ENCODE data around the gene F8A2. TPM values are rescaled to one million over a fixed set of nuclear protein-coding genes. Genes with fewer than 3 reads are reported as not detected.
"Not testable (repeated sequence)": the region's sequence is repeated elsewhere in the genome, so short reads cannot be mapped to it uniquely, and the experiment has no call there.

F8A2 gene
- total RNA-seq (2014; rRNA removed; shearing (Covaris generic)) (not detected in 2 replicates), polyA plus RNA-seq (2016; fragmentation: Nextera tagmentation; extraction: Ambion mirVana) (not detected in 2 replicates)

GRCh38 chrX:155381843-155382528, at the start of gene F8A2:
Gene F8A2, plus strand, starts transcription at chrX:155382095. Its CDS starts 20 bp downstream, at chrX:155382115.
- H3K27ac ChIP-seq; H3K4me1 ChIP-seq (ENCODE audit: insufficient read depth); DNase-seq; H3K9ac ChIP-seq; H3K27me3 ChIP-seq (replicated peaks; ENCODE audit: insufficient read depth); H3K79me2 ChIP-seq (ENCODE audit: insufficient read depth); H4K20me1 ChIP-seq (ENCODE audit: insufficient read depth); in situ Hi-C loops (cut with MboI); H3K9me2 ChIP-seq (ENCODE audit: insufficient read depth); H2AFZ ChIP-seq; H3K36me3 ChIP-seq (ENCODE audit: low read depth); H3F3A ChIP-seq (ENCODE audit: insufficient read depth); H3K4me2 ChIP-seq (ENCODE audit: unreplicated experiment); H3K4me3 ChIP-seq; H3K9me3 ChIP-seq (ENCODE audit: low read depth): not testable (repeated sequence)
- no CpG with 5 or more reads among the region's 90 CpGs for WGBS, 2 experiments (ENCODE audit: low coverage in 1 of 2, low lambda C conversion rate in 2 of 2, missing lambda C conversion rate in 2 of 2)

DNA sequence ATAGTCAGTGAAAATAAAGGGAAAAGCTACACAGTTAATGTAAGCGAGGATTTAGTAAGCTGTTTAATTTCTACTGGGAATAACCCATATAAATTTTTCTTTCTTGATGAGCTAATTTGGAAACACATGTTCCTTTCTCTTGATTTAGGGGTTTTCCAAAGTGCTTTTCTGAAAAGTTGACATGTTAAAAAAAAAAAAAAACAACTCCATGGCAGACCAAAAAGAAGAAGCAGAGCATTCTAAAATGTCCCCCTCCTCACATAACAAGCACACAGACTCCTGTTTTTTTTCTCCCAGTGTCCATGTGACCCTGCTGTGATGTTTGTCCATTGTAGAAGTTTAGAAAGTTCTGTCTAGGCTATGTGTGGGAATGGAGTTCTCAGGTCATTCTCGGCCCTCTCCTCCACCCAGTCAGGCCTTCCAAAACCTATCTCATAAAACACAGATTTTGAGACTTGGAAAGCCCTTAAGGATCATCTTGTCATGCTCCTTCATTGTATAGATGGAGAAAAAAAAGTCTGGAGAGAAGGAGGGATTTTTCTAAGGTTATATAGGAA, 48.3 kb upstream of the F8A2 start:
- Histone ChIP-seq H2AFZ (no peak overlapping the region), H4K20me1 (ENCODE audit: insufficient read depth) (no peaks in the 10 kb centered on the region), H3K9me2 (ENCODE audit: insufficient read depth) (no peaks in the 10 kb centered on the region), H3K4me3 (no peak overlapping the region), H3K9ac (no peak overlapping the region), H3K27me3 (replicated peaks; ENCODE audit: insufficient read depth) (no peaks in the 10 kb centered on the region), H3K79me2 (ENCODE audit: insufficient read depth) (no peaks in the 10 kb centered on the region), H3K36me3 (ENCODE audit: low read depth) (no peaks in the 10 kb centered on the region), H3K4me1 (ENCODE audit: insufficient read depth) (no peaks in the 10 kb centered on the region), H3F3A (ENCODE audit: insufficient read depth) (no peaks in the 10 kb centered on the region), H3K4me2 (ENCODE audit: unreplicated experiment) (no peak overlapping the region), H3K27ac (no peak overlapping the region), H3K9me3 (ENCODE audit: low read depth) (no peaks in the 10 kb centered on the region)
- TF ChIP-seq EZH2phosphoT487 (IDR thresholded peaks at IDR 0.05; ENCODE audit: insufficient read depth, low read depth) = no peak
- TF ChIP-seq EZH2 (IDR thresholded peaks at IDR 0.05; ENCODE audit: insufficient read depth, poor library complexity, severe bottlenecking) = no peak
- DNase-seq = no peak
- WGBS, 2 experiments (ENCODE audit: low coverage in 1 of 2, low lambda C conversion rate in 2 of 2, missing lambda C conversion rate in 2 of 2) = 12 to 20% methylated on average over 2 of the region's 2 CpGs
- in situ Hi-C loops (cut with MboI) = no loop called here

GRCh38 chrX:155334486-155335336, 47.2 kb upstream of the F8A2 start, which contains the start of gene CLIC2:
Gene CLIC2, minus strand, starts transcription at chrX:155334614. Its CDS starts 187 bp downstream, at chrX:155334427.
- Histone ChIP-seq H3F3A (ENCODE audit: insufficient read depth) (no peaks in the 10 kb centered on the region), H3K27ac (no peak within 1 kb of the TSS), H3K9me3 (ENCODE audit: low read depth) (no peaks in the 10 kb centered on the region), H3K79me2 (ENCODE audit: insufficient read depth) (no peaks in the 10 kb centered on the region), H3K4me1 (ENCODE audit: insufficient read depth) (no peaks in the 10 kb centered on the region), H3K36me3 (ENCODE audit: low read depth) (no peaks in the 10 kb centered on the region), H3K4me3 (no peak within 1 kb of the TSS), H3K27me3 (replicated peaks; ENCODE audit: insufficient read depth) (no peaks in the 10 kb centered on the region), H2AFZ (peak within 1 kb of the TSS; percentile 56), H3K9ac (no peak within 1 kb of the TSS), H3K9me2 (ENCODE audit: insufficient read depth) (no peaks in the 10 kb centered on the region), H3K4me2 (ENCODE audit: unreplicated experiment) (no peak within 1 kb of the TSS), H4K20me1 (ENCODE audit: insufficient read depth) (no peaks in the 10 kb centered on the region)
- TF ChIP-seq EZH2phosphoT487 (IDR thresholded peaks at IDR 0.05; ENCODE audit: insufficient read depth, low read depth) (no peak), EZH2 (IDR thresholded peaks at IDR 0.05; ENCODE audit: insufficient read depth, poor library complexity, severe bottlenecking) (no peak)
- in situ Hi-C loops (cut with MboI) = no loop called here
- DNase-seq = peak; percentile 69
- 1 to 6% methylated on average over 5 of the region's 5 CpGs for WGBS, 2 experiments (ENCODE audit: low coverage in 1 of 2, low lambda C conversion rate in 2 of 2, missing lambda C conversion rate in 2 of 2)

GRCh38 chrX:155335337-155335712, 46.6 kb upstream of the F8A2 start:
- H3K9ac ChIP-seq; H3K9me2 ChIP-seq (ENCODE audit: insufficient read depth); H3K9me3 ChIP-seq (ENCODE audit: low read depth); H3K4me2 ChIP-seq (ENCODE audit: unreplicated experiment); H4K20me1 ChIP-seq (ENCODE audit: insufficient read depth); H2AFZ ChIP-seq; H3K79me2 ChIP-seq (ENCODE audit: insufficient read depth); H3K36me3 ChIP-seq (ENCODE audit: low read depth); H3K27ac ChIP-seq; DNase-seq; H3F3A ChIP-seq (ENCODE audit: insufficient read depth); H3K4me3 ChIP-seq; H3K27me3 ChIP-seq (replicated peaks; ENCODE audit: insufficient read depth); H3K4me1 ChIP-seq (ENCODE audit: insufficient read depth); in situ Hi-C loops (cut with MboI): not testable (repeated sequence)
- 0% methylated on average over 1 of the region's 1 CpG for WGBS, 2 experiments (ENCODE audit: low coverage in 1 of 2, low lambda C conversion rate in 2 of 2, missing lambda C conversion rate in 2 of 2)

GRCh38 chrX:155345689-155346088, 36.2 kb upstream of the F8A2 start:
- H3K27me3 ChIP-seq (replicated peaks; ENCODE audit: insufficient read depth); H4K20me1 ChIP-seq (ENCODE audit: insufficient read depth); in situ Hi-C loops (cut with MboI): not testable (repeated sequence)

DNA sequence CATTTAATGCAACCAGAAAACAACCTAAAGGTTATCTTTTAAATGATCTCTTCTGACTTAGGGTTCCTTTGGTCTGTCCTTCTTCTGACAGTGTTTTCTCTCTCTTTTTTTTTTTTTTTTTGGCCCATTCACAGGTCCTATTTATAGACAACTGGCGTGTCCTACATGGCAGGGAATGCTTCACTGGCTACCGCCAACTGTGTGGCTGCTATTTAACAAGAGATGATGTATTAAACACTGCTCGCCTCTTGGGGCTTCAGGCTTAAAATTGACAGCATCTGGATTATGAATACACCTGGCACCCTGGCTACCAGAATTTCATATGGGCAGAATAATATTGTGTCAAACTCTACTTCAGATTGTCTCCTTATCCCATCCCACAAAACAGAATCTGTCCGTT, 32.4 kb upstream of the F8A2 start:
- no CpG with 5 or more reads among the region's 4 CpGs for WGBS, 2 experiments (ENCODE audit: low coverage in 1 of 2, low lambda C conversion rate in 2 of 2, missing lambda C conversion rate in 2 of 2)
- H3K79me2 ChIP-seq (ENCODE audit: insufficient read depth); DNase-seq; H3K4me3 ChIP-seq; H3K27ac ChIP-seq; H3F3A ChIP-seq (ENCODE audit: insufficient read depth); H3K4me2 ChIP-seq (ENCODE audit: unreplicated experiment); H4K20me1 ChIP-seq (ENCODE audit: insufficient read depth); H3K4me1 ChIP-seq (ENCODE audit: insufficient read depth); H3K27me3 ChIP-seq (replicated peaks; ENCODE audit: insufficient read depth); H3K9ac ChIP-seq; in situ Hi-C loops (cut with MboI); H3K9me2 ChIP-seq (ENCODE audit: insufficient read depth); H2AFZ ChIP-seq; H3K9me3 ChIP-seq (ENCODE audit: low read depth); H3K36me3 ChIP-seq (ENCODE audit: low read depth): not testable (repeated sequence)

More at GRCh38 chrX:155345689-155346088, 36.2 kb upstream of the F8A2 start:
- H3F3A ChIP-seq (ENCODE audit: insufficient read depth); H3K4me1 ChIP-seq (ENCODE audit: insufficient read depth); H3K4me2 ChIP-seq (ENCODE audit: unreplicated experiment); H3K9me2 ChIP-seq (ENCODE audit: insufficient read depth); H3K4me3 ChIP-seq; H2AFZ ChIP-seq; H3K9ac ChIP-seq; H3K27ac ChIP-seq; H3K79me2 ChIP-seq (ENCODE audit: insufficient read depth); H3K9me3 ChIP-seq (ENCODE audit: low read depth); DNase-seq; H3K36me3 ChIP-seq (ENCODE audit: low read depth): not testable (repeated sequence)
- no CpG with 5 or more reads among the region's 1 CpG for WGBS, 2 experiments (ENCODE audit: low coverage in 1 of 2, low lambda C conversion rate in 2 of 2, missing lambda C conversion rate in 2 of 2)

Data from GM23248 (cell line).